HL-60 (cell line): ENCODE results near the gene GABPB1.

Experiments used
- DNase-seq, 2 experiments: peaks; one replicate each; pipeline ENCODE4 v3.0.0-alpha.2; 2010 to 2020; ENCODE audit warnings: low read depth in 1 of 2, low spot score in 1 of 2
- H3K27ac ChIP-seq: fragments of 250-450 bp; sonication (Bioruptor Pico); replicated peaks from 2 replicates; pipeline ENCODE4 v1.5.1; 2020; ENCODE audit warnings: mild to moderate bottlenecking, moderate library complexity
- H3K27me3 ChIP-seq: fragments of 250-450 bp; sonication (Bioruptor Pico); 2 replicates; pipeline ENCODE4 v1.5.1; 2021; ENCODE audit warnings: mild to moderate bottlenecking, moderate library complexity; ENCODE audit not compliant: insufficient read depth, poor library complexity, severe bottlenecking
- H3K4me3 ChIP-seq: replicated peaks from 2 replicates; pipeline ENCODE4 v1.5.1; 2011; ENCODE audit warnings: mild to moderate bottlenecking, control low read depth, low read length; ENCODE audit not compliant: insufficient read depth
- CTCF ChIP-seq: IDR thresholded peaks from one replicate; pipeline ENCODE4 v1.5.1; 2011; ENCODE audit warnings: low read length, control low read depth, inconsistent platforms; ENCODE audit not compliant: insufficient read depth
- GABPA ChIP-seq: IDR thresholded peaks from 2 replicates; pipeline ENCODE4 v1.6.1; 2012; ENCODE audit warnings: low read depth
- POLR2AphosphoS5 ChIP-seq: IDR thresholded peaks from 2 replicates; pipeline ENCODE4 v1.6.1; 2012; ENCODE audit warnings: low read depth
- REST ChIP-seq: IDR thresholded peaks from 2 replicates; pipeline ENCODE4 v1.6.1; 2012; ENCODE audit warnings: low read depth; ENCODE audit not compliant: insufficient replicate concordance
- SPI1 ChIP-seq: IDR thresholded peaks from 2 replicates; pipeline ENCODE4 v1.6.1; 2012; ENCODE audit warnings: low read depth, mild to moderate bottlenecking, borderline replicate concordance

The GABPB1 gene

GRCh38 chr15:50344006-50344464 lies 11.0 kb downstream of the GABPB1 start:
- DNase-seq = no peak
- no peak overlapping the region for H3K27ac ChIP-seq
- no peak for TF ChIP-seq CTCF
- TF ChIP-seq GABPA = no peak
- TF ChIP-seq SPI1 = no peak
- TF ChIP-seq POLR2AphosphoS5 = no peak
- TF ChIP-seq REST = no peak
- no peak overlapping the region for H3K4me3 ChIP-seq
- H3K27me3 ChIP-seq = no peaks in the 10 kb centered on the region

- DNase-seq = no peak
- no peak for TF ChIP-seq GABPA
- TF ChIP-seq CTCF = no peak
- TF ChIP-seq POLR2AphosphoS5 = no peak
- TF ChIP-seq REST = no peak
- TF ChIP-seq SPI1 = no peak
- H3K27ac ChIP-seq = peak overlapping the region; percentile 32
These were observed 13.3 kb downstream of the GABPB1 start for GRCh38 chr15:50341616-50342136.

GRCh38 chr15:50340416-50340815 lies 14.6 kb downstream of the GABPB1 start:
- H3K27ac ChIP-seq = no peak overlapping the region
- TF ChIP-seq SPI1 (peak; percentile 55; the same call in 1 of the 2 replicates), POLR2AphosphoS5 (no peak), REST (no peak), GABPA (no peak), CTCF (no peak)
- H3K27me3 ChIP-seq = no peaks in the 10 kb centered on the region
- H3K4me3 ChIP-seq = no peak overlapping the region
- DNase-seq = no peak

More at GRCh38 chr15:50341616-50342136, 13.3 kb downstream of the GABPB1 start:
- no peak overlapping the region for H3K4me3 ChIP-seq
- no peaks in the 10 kb centered on the region for H3K27me3 ChIP-seq
